Esophagus muscularis mucosa (tissue), 4 donors: ENCODE results near the gene MID1.

Experiments used
- EP300 ChIP-seq: sonication (generic); formaldehyde crosslinking; IDR thresholded peaks from one replicate; pipeline ENCODE4 v1.6.1; 2017; ENCODE audit warnings: antibody characterized with exemption
- POLR2AphosphoS5 ChIP-seq, 2 donors: sonication (generic); formaldehyde crosslinking; IDR thresholded peaks; one replicate each; pipeline ENCODE4 v1.6.1; 2017; ENCODE audit warnings: antibody characterized with exemption in 2 of 2
- TF ChIP-seq, protein P1 (sequence below), 3 experiments: fragments of 200-600 bp in 2 of 3; fragments of 450-650 bp in 1 of 3; sonication (generic) in 2 of 3; IDR thresholded peaks; one replicate each; pipeline ENCODE4 v1.5.1; 2017 to 2019; ENCODE audit warnings: antibody characterized with exemption in 3 of 3, mild to moderate bottlenecking in 2 of 3, moderate library complexity in 1 of 3

DNA sequence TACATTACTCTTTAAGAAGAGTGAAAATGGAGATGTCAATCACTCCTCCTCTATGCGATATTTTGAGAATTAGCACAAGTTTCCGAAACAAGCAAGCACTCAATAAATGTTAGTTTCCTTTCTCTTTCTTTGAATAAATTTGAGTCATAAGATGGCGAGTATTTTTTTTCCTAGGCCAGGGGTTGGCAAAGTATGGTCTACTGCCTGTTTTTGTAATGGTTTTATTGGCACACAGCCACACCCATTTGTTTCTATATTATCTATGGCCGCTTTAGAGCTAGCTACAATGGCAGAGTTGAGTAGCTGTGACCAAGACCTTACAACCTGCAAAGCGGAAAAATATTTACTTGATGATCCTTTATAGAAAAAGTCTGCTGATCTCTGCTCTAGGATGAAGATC is 139.5 kb downstream of the MID1 start:
- TF ChIP-seq POLR2AphosphoS5 (IDR thresholded peaks at IDR 0.05), result no peak
- TF ChIP-seq, protein P1, sequence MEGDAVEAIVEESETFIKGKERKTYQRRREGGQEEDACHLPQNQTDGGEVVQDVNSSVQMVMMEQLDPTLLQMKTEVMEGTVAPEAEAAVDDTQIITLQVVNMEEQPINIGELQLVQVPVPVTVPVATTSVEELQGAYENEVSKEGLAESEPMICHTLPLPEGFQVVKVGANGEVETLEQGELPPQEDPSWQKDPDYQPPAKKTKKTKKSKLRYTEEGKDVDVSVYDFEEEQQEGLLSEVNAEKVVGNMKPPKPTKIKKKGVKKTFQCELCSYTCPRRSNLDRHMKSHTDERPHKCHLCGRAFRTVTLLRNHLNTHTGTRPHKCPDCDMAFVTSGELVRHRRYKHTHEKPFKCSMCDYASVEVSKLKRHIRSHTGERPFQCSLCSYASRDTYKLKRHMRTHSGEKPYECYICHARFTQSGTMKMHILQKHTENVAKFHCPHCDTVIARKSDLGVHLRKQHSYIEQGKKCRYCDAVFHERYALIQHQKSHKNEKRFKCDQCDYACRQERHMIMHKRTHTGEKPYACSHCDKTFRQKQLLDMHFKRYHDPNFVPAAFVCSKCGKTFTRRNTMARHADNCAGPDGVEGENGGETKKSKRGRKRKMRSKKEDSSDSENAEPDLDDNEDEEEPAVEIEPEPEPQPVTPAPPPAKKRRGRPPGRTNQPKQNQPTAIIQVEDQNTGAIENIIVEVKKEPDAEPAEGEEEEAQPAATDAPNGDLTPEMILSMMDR (IDR thresholded peaks at IDR 0.05), result no peak
- TF ChIP-seq EP300, result no peak
